Peyer's patch (tissue), 4 donors: ENCODE measurements around the gene HORMAD2. TPM values are rescaled to one million over a fixed set of nuclear protein-coding genes. Genes with fewer than 3 reads are reported as not detected.

Experiments
- DNase-seq, 3 donors: peaks; one replicate each; pipeline ENCODE4 v3.0.0-alpha.2; 2017 to 2019
- H3K27ac ChIP-seq, 4 donors: fragments of 200-600 bp; sonication (generic); one replicate each; pipeline ENCODE4 v1.5.1; 2016 to 2019
- H3K27me3 ChIP-seq, 2 donors: fragments of 200-600 bp; sonication (generic); one replicate each; pipeline ENCODE4 v1.5.1; 2019
- H3K36me3 ChIP-seq, 3 donors: fragments of 200-600 bp; sonication (generic); one replicate each; pipeline ENCODE4 v1.5.1; 2016 to 2019
- H3K4me1 ChIP-seq, 4 donors: fragments of 200-600 bp; sonication (generic); one replicate each; pipeline ENCODE4 v1.5.1; 2016 to 2019
- H3K4me3 ChIP-seq, 4 donors: fragments of 200-600 bp; sonication (generic); 1 replicate in 3 of 4; 2 replicates in 1 of 4; pipeline ENCODE4 v1.5.1; 2016 to 2019; ENCODE audit warnings: mild to moderate bottlenecking in 1 of 4
- H3K9me3 ChIP-seq, 4 donors: fragments of 200-600 bp; sonication (generic); one replicate each; pipeline ENCODE4 v1.5.1; 2016 to 2019; ENCODE audit warnings: mild to moderate bottlenecking in 1 of 4
- CTCF ChIP-seq, 6 experiments: fragments of 450-650 bp in 4 of 6; fragments of 200-600 bp in 2 of 6; sonication (generic) in 1 of 6; IDR thresholded peaks; one replicate each; pipeline ENCODE4 v1.5.1; 2017 to 2019; ENCODE audit warnings: antibody characterized with exemption in 6 of 6, mild to moderate bottlenecking in 3 of 6, moderate library complexity in 1 of 6
- POLR2A ChIP-seq, 2 donors: fragments of 450-650 bp; IDR thresholded peaks; one replicate each; pipeline ENCODE4 v1.5.1; 2017; ENCODE audit warnings: antibody characterized with exemption in 2 of 2, mild to moderate bottlenecking in 2 of 2, moderate library complexity in 2 of 2
- total RNA-seq, 4 donors: library from RNA; depleted of rRNA; stranded (reverse); fragments of >200 nt; gene quantifications; one replicate each; pipeline ENCODE4 v1.1.0, GENCODE V29; 2016

Gene HORMAD2
- total RNA-seq, 4 donors from 2014 or later, result not detected

DNA sequence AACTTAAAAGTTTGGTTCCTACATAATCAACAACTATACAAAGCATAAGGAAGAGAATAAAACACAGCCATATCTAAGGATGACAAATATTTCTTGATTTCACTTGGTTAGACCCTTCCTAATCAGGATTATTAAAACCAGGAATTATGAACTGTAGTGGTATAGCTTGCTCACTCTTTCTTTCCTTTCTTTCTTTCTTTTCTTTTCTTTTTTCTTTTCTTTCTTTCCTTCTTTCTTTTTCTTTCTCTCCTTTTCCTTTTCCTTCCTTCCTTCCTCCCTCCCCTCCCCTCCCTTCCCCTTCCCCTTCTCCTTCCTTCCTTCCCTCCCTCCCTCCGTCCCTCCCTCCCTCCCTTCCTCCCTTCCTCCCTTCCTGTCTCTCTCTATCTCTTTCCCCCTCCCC lies 78.0 kb downstream of the HORMAD2 start:
- no peaks in the 10 kb centered on the region for H3K27me3 ChIP-seq

GRCh38 chr22:30158744-30159500 lies 78.7 kb downstream of the HORMAD2 start:
- Histone ChIP-seq H3K27ac (no peak overlapping the region), H3K27me3 (no peaks in the 10 kb centered on the region), H3K4me1 (peaks cover 0 to 4% (median 0%) of the 10 kb centered on the region in 4 donors), H3K36me3 (no peaks in the 10 kb centered on the region), H3K4me3 (no peak overlapping the region), H3K9me3 (no peaks in the 10 kb centered on the region)
- no peak for TF ChIP-seq CTCF (IDR thresholded peaks at IDR 0.05)
- TF ChIP-seq POLR2A (IDR thresholded peaks at IDR 0.05), result no peak
- no peak for DNase-seq

More for the DNA sequence above, 78.0 kb downstream of the HORMAD2 start:
- H3K27ac ChIP-seq, result no peak overlapping the region
- TF ChIP-seq CTCF (IDR thresholded peaks at IDR 0.05) (no peak), POLR2A (IDR thresholded peaks at IDR 0.05) (no peak)
- H3K4me3 ChIP-seq, result no peak overlapping the region
- no peaks in the 10 kb centered on the region for H3K36me3 ChIP-seq
- H3K4me1 ChIP-seq, result peaks cover 0 to 4% (median 0%) of the 10 kb centered on the region in 4 donors
- DNase-seq, result no peak
- no peaks in the 10 kb centered on the region for H3K9me3 ChIP-seq

GRCh38 chr22:30159561-30160353 lies 79.5 kb downstream of the HORMAD2 start:
- no peak for DNase-seq
- Histone ChIP-seq H3K27me3 (no peaks in the 10 kb centered on the region), H3K36me3 (no peaks in the 10 kb centered on the region), H3K9me3 (no peaks in the 10 kb centered on the region), H3K27ac (no peak overlapping the region), H3K4me3 (no peak overlapping the region), H3K4me1 (peaks cover 0 to 4% (median 0%) of the 10 kb centered on the region in 4 donors)
- TF ChIP-seq POLR2A (IDR thresholded peaks at IDR 0.05), result no peak
- no peak for TF ChIP-seq CTCF (IDR thresholded peaks at IDR 0.05)

GRCh38 chr22:30161051-30161469 lies 80.8 kb downstream of the HORMAD2 start:
- Histone ChIP-seq H3K27ac (no peak overlapping the region), H3K4me1 (peaks cover 0 to 4% (median 0%) of the 10 kb centered on the region in 4 donors), H3K9me3 (no peaks in the 10 kb centered on the region), H3K36me3 (no peaks in the 10 kb centered on the region), H3K4me3 (no peak overlapping the region), H3K27me3 (no peaks in the 10 kb centered on the region)
- no peak for DNase-seq
- TF ChIP-seq CTCF (IDR thresholded peaks at IDR 0.05) (no peak), POLR2A (IDR thresholded peaks at IDR 0.05) (no peak)

DNA sequence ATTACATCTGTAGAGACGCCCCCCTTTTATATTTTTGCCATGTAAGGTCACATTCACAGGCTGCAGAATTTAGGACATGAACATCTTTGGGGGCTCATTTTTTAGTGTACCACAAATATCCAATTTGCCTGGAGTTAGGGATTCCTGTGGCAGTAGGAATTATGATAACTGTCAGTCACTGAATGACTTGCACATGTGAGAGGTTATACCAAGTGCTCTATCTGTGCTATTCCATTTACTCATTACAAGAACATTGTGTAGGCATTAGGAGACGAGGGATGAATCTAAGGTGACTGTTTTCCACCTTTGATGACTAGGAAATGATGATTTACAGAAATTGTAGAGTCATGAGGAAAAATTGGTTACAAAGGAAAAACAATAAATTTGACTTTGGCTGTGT lies 87.0 kb downstream of the HORMAD2 start:
- H3K4me1 ChIP-seq, result no peaks in the 10 kb centered on the region
- H3K4me3 ChIP-seq, result no peak overlapping the region
- H3K9me3 ChIP-seq, result no peaks in the 10 kb centered on the region
- H3K36me3 ChIP-seq, result no peaks in the 10 kb centered on the region
- no peak overlapping the region for H3K27ac ChIP-seq
- H3K27me3 ChIP-seq, result no peaks in the 10 kb centered on the region
- TF ChIP-seq POLR2A (IDR thresholded peaks at IDR 0.05), result no peak
- no peak for TF ChIP-seq CTCF (IDR thresholded peaks at IDR 0.05)
- DNase-seq, result no peak
